Activated naive CD8-positive, alpha-beta T cell treated with anti-CD3 and anti-CD28 coated beads, Interleukin-2, amount 50 U/mL, for 16 hours (primary cell): ENCODE results near the gene GTPBP10.
"Not testable (repeated sequence)": the region's sequence is repeated elsewhere in the genome, so short reads cannot be mapped to it uniquely, and the experiment has no call there.

ENCODE experiments used
- DNase-seq: peaks from one replicate; pipeline ENCODE4 v3.0.0-alpha.2; 2020; ENCODE audit warnings: low read depth, low spot score

GTPBP10 gene, protein sequence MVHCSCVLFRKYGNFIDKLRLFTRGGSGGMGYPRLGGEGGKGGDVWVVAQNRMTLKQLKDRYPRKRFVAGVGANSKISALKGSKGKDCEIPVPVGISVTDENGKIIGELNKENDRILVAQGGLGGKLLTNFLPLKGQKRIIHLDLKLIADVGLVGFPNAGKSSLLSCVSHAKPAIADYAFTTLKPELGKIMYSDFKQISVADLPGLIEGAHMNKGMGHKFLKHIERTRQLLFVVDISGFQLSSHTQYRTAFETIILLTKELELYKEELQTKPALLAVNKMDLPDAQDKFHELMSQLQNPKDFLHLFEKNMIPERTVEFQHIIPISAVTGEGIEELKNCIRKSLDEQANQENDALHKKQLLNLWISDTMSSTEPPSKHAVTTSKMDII

GRCh38 chr7:90346336-90347125 is at the start of gene GTPBP10:
Gene GTPBP10 (plus strand): TSS chr7:90346716. CDS start chr7:90346742, 26 bp downstream.
- DNase-seq = peak; percentile 88

GRCh38 chr7:90298145-90299038 is 48.1 kb upstream of the GTPBP10 start:
- no peak for DNase-seq

DNA sequence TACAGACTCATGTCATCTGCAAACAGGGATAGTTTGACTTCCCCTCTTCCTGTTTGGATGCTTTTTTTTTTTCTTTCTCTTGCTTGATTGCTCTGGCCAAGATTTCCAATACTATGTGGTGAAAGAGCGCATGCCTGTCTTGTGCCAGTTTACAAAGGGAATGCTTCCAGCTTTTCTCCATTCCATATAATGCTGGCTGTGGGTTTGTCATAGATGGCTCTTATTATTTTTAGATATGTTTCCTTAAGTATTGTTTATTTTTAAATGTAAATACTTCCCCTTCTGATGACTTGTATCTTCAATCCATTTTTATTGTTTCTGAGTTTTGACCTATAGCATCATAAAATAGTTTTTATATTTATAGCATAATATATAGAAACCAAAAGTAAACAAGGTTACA is 43.3 kb upstream of the GTPBP10 start:
- no peak for DNase-seq

- DNase-seq = no peak
Measured at GRCh38 chr7:90309872-90310271, 36.6 kb upstream of the GTPBP10 start.

DNA sequence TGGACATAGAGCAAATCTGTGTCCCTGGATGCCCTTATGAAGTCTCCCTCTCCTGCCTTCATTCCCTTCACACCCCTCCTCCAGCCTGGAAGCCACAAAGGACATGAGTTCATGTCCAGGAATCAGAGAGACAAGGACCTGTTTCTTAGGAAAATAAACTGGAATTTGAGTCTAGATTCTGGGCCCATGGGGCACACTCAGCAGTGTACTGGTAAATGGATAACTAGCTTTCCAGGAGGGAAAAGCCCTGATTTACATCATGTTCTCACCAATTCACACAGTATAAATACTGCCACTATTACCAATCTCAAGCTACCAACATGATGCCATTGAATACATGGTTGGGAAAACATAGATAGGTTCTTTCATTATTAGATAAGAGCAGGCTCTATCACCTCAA is 35.3 kb upstream of the GTPBP10 start:
- DNase-seq = no peak

- DNase-seq = no peak
Measured at GRCh38 chr7:90312745-90313144, 33.8 kb upstream of the GTPBP10 start.

- no peak for DNase-seq
Measured at GRCh38 chr7:90313907-90314306, 32.6 kb upstream of the GTPBP10 start.

DNA sequence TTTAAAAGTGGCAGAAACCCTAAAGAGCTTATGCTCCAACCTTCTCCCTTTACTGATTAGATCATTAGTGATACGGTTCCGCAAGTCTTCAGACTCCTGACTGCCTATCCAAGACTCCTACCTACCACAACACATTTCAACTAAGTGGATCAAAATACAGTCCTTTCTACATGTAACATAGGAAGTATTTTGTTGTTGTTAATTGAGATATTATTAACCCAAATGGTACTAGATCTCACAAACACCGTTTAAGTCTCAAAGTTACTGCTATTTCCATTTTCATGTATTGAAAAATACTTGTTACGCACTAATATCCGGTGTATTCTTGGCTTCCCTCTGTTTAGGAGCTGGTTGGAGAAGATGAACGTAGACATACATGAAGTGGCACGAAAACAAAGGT is 26.5 kb upstream of the GTPBP10 start:
- no peak for DNase-seq

DNA sequence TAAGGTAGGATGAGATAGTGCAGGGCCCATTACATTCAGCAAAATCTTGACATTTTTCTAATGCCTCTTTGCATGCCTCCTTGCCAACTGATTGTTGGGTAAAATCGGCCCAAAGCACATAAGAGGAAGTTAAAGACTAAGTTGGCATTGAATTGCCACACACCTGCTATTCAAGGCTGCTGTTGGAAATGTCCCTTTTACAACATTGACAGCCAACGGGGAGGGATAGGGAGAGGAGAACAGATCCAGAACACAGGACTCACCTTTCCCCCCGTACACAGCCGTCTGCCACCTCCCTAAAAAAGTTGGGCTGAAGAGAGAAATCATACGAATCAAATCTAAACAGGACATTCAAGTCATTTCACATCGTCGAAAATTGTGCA is 26.1 kb upstream of the GTPBP10 start:
- DNase-seq = no peak

GRCh38 chr7:90320801-90321494 is 25.6 kb upstream of the GTPBP10 start, which contains the start of gene FAM237B:
Gene FAM237B (minus strand): TSS chr7:90321304. CDS start chr7:90319748, 1,556 bp downstream.
- DNase-seq = no peak

GRCh38 chr7:90322837-90323236 is 23.7 kb upstream of the GTPBP10 start:
- DNase-seq = no peak

DNA sequence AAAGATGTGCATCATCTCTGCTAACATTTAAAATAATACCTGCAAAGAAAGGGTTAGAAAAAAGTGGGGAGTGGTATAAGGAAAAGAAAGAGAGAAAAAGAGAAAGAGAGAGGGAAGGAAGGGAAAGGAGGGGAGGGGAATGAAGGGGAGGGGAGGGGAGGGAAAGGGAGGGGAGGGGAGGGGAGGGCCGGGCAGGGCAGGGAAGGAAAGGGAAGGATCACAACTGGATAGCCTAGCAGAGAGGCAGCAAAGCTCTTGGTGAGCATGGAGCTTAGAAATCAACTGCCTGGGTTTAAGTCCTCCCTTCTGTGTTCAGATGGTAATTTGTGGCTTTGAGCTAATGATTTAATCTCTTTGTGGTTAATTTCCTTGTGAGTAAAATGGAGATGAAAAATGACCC is 20.0 kb upstream of the GTPBP10 start:
- DNase-seq = no peak

GRCh38 chr7:90334193-90334843 is 12.2 kb upstream of the GTPBP10 start:
- DNase-seq = no peak

GRCh38 chr7:90334926-90335325 is 11.6 kb upstream of the GTPBP10 start:
- DNase-seq = not testable (repeated sequence)

DNA sequence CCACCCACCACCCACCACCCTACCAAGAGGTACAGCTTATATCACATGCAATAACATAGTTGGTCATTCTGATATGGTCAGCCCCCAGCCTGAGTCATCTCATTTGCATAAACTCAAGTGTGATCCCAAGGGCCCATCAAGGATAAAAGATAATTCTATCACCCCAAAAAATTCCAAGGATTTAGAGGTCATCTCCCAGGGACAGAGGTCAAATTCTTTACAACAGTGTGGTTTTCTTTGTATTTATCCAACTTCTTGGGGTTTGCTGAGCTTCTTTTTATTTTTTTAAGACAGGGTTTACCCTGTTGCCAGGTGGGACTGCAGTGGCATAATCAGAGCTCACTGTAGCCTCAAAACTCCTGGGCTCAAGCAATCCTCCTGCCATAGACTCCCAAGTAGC is 9.4 kb upstream of the GTPBP10 start:
- DNase-seq = no peak

DNA sequence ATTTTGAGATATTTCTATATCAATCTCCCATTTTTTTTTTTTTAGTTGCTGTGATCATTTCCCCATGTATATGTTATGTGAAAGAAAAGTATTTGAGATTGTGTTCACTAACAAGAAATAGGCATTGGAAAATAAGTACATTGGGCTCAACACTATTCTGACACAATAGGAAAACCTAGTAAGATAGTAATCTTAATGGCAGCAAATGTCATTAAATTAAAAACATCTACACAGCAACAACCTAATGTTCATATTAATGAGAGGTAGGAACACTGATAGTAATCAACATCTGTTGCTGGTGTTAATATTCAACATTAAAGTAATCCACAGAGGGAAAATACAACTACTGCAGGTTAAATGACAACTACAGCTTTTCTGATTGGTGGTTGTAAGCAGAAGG is 1.5 kb upstream of the GTPBP10 start:
- DNase-seq = no peak

GRCh38 chr7:90345595-90346335 is 751 bp upstream of the GTPBP10 start:
- DNase-seq = no peak

DNA sequence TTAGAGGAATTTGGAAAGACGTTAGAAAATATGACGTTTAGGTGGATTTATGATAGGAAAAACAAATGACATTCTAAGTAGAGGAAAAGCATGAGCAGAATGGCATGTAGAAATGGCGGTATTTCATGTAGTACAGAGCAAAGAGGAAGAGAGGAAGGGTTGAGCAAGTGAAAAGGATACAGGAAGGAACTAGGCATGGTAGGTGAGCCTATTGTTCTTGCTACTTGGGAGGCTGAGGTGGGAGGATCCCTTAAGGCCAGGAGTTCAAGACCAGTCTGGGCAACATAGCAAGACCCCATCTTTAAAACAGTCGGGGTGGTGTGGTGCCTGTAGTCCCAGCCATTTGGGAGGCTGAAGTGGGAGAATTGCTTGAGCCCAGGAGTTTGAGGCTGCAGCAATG is 1.2 kb downstream of the GTPBP10 start:
- DNase-seq = no peak

DNA sequence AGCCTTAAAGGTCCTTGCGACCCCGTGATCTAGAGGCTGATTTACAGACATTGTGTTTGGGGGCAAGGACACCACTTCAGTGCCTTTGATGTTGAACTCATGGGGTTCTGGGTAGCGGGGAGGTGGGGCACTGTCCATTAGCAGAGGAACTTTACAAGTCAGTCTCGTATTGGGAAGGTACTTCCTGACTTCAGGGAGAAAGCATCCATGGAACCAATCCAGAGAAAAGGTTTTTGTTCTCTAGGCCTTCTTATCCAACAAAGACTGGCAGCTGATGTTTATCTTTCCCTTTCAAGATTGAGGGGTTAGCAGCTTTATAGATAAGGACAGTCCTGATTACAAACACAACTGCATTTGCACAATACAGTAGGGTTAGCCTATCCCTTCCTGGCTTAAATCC is 2.8 kb downstream of the GTPBP10 start:
- no peak for DNase-seq

DNA sequence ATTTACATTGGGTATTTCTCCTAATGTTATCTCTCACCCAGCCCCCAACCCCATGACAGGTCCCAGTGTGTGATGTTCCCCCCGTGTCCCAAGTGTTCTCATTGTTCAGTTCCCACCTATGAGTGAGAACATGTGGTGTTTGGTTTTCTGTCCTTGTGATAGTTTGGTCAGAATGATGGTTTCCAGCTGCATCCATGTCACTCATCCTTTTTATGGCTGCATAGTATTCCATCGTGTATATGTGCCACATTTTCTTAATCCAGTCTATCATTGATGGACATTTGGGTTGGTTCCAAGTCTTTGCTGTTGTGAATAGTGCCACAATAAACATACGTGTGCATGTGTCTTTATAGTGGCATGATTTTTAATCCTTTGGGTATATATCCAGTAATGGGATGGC is 3.5 kb downstream of the GTPBP10 start:
- DNase-seq = not testable (repeated sequence)
